RKO (cell line): ENCODE results near the gene DENND4A.
A peak's percentile ranks its signal among the peaks of the same experiment; 100 is the strongest.
"Not testable (repeated sequence)": the region's sequence is repeated elsewhere in the genome, so short reads cannot be mapped to it uniquely, and the experiment has no call there.

Experiments
- DNase-seq: peaks from one replicate; pipeline ENCODE4 v3.0.0-alpha.2; 2016; ENCODE audit warnings: low spot score

DENND4A gene

DNA sequence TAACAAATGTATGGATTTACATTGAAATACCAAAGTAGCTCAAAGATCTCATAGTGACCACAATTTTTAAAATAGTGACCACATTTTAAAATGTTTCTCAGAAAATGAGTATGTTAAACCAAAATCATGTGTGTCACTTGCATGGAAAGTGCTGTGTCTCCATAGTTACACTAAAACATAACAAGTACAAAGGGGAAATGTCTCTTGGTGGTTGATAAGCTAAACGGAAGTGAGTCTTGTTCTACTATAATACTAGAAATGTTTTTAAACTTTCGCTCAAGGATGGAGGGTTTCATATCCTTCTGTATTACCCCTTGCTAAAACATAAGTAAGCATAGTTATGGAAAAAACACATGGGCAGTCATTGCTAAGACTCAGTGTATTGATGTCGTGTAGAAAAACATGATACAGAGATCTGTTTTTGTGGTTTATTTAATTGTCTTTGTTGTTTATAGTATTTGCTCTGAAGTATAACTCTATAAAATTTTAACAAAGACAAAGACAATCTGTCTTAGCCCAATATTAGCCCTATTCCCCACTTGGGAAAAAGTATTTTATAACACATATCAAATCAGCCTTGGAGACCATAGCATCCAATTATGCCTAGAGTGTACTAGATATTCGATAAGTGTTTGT lies 27.0 kb upstream of the DENND4A start:
- no peak for DNase-seq

DNA sequence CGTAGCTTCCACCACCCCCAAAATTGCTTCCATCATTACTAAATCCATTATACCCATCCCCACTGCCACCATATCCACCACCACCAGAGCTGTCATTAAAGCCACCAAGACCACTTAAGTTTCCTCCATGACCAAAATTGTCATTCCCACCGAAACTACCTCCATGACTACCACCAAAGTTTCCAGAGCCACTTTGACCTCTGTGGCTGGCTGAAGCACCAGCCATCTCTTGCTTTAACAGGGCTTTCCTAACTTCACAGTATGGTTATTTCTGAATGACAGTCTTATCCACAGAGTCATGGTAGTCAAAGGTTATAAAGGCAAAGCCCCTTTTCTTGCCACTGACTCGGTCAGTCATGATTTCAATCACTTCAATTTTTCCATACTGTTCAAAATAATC lies 24.3 kb upstream of the DENND4A start:
- no peak for DNase-seq

DNA sequence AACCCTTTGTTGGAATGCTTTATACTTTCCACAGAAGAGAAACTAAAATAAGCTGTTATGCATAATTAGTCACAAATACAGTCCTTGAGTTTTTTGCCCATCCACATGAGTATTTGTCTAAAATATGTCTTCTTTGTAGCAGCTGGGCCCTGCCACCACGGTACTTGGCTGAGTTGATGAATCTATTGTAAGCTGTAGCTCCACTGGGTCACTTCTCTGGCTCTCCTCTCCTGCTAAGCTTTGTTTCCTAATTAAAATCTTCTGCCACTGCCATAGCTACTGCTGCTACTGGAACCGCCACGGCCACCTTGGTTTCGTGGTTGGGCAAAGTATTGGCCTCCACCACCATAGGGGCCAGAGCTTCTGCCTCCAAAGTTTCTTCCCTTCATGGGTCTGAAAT lies 23.9 kb upstream of the DENND4A start:
- not testable (repeated sequence) for DNase-seq

DNA sequence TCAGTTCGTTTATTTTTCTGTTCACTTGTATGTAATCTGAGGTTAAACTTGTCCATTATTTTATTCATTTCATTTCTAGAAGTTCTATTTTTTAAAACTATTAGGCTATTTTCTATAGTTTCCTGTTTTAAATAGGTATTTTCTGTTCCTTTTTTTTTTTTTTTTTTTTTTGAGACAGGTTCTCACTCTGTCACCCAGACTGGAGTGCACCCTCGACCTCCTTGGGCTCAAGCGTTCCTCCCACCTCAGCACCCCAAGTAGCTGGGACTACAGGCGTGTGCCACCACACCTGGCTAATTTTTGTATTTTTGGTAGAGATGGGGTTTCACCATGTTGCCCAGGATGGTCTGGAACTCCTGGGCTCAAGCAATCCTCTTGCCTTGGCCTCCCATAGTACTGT lies 22.2 kb upstream of the DENND4A start:
- not testable (repeated sequence) for DNase-seq

DNA sequence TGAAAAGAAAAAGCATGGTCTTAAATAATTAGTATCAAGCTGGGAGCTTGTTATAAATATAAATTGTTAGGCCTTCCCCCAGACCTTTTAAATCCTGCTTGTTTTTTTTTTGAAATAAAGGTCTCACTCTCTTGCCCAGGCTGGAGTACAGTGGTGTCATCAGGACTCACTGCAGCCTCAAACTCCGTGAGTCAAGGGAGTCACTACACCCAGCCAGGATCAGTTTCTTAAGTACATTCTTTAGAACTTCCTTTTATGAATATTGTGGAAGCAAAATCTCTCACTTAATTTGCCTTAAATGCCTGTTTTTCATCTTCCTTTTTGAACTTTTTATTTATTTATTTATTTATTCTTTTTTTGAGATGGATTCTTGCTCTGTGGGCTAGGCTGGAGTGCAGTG lies 20.8 kb upstream of the DENND4A start:
- no peak for DNase-seq

DNA sequence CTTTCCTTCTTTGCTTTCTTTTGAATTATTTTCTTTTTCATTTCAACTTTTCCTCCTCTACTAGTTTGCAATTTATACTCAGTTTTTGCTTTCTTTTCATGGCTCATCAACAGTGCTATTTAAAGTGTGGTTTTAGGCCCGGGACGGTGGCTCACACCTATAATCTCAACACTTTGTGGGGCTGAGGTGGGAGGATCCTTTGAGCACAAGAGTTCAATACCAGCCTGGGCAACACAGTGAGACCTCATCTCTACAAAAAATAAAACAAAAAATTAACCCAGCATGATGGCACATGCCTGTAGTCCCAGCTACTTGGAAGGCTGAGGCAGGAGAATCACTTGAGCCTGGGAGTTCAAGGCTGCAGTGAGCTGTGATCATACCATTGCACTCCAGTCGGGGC lies 20.4 kb upstream of the DENND4A start:
- no peak for DNase-seq

DNA sequence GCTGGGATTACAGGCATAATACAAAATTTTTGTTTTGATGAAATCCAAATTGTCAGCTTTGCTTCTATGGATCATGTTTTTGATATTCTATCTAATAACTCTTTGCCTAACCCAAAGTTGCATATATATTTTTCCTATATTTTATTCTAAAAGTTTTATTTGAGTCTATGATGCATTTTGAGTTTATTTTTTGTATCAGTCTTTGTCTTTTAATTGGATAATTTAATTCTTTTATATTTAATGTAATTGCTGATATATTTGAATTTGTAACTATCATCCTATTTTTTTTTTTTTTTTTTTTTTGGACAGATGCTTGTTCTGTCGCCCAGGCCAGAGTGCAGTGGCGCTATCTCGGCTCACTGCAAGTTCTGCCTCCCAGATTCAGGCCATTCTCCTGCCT lies 19.7 kb upstream of the DENND4A start:
- no peak for DNase-seq

DNA sequence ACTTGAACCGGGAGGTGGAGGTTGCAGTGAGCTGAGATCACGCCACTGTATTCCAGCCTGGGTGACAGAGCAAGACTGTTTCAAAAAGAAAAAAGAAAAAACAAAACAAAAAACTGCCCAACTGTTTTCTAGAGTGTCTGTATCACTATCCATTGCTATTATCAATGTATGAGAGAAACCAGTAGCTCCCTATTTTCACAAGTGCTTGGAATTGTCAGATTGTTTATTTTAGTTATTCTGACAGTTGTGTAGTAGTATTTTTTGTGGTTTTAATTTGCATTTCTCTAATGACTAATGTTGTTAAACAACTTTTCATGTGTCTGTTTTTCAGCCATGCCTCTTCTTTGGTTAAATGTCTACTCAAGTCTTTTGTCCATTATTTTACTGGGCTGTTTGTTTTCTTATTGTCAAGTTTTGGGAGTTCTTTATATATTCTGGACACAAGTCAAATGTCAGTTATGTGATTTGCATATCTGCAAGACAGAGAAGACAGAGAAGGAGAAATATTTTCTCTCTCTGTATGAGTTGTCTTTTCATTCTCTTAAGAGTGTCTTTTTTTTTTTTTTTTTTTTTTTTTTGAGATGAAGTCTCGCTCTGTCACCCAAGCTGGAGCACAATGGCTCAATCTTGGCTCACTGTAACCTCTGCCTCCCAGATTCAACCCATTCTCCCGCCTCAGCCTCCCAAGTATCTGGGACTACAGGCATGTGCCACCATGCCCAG lies 19.1 kb upstream of the DENND4A start:
- not testable (repeated sequence) for DNase-seq

DNA sequence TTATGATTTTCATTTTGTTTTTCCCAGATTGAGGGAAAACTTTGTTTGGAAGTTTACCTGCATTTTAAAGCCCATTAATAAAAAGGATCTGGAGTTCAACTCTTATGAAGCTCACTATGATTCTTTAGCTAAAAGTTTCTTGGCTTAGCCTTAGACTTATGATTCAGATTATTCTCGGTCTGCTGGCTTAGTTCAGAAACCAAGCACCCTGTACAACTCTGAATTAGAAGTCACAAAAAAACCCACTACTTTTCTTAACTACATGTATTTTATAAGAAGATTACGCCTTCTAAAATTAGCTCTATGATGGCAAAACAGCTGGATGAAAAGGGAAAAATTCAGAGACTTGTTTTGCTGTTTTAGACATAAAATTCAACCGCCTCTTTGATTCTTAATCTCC lies 14.3 kb upstream of the DENND4A start:
- no peak for DNase-seq

DNA sequence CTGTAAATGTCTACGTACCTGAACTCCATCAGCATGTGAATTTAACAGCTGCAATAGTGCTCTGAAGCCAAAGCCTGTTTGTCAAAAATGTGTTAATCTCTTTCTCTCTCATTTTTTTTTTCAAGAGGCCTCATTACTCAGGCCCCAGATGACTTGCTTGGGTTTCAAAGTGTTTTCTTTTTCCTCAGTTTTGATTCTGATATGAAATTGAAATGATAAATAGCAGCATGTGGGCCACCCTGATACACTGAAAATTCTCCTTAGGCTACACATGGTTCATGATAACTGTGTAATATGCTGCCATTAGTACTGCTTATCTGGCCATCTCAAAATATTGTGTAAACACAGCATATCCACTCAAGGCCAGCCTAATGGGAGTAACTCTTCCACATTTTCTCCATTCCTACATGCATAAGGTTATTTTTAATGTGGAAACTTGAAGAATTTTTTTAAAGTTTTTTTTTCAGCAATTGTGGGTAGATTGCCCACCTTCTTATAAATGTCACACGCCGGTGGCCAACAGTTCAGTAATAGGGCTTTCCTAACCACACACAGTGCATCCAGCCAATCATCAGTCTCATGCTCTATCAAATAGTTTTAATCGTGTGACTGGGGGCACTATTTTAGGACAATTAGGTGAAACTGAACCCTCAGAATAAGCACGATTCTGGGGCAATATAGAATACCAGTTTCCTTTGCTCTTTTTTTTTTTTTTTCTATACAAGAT lies 13.1 kb upstream of the DENND4A start:
- DNase-seq: no peak

DNA sequence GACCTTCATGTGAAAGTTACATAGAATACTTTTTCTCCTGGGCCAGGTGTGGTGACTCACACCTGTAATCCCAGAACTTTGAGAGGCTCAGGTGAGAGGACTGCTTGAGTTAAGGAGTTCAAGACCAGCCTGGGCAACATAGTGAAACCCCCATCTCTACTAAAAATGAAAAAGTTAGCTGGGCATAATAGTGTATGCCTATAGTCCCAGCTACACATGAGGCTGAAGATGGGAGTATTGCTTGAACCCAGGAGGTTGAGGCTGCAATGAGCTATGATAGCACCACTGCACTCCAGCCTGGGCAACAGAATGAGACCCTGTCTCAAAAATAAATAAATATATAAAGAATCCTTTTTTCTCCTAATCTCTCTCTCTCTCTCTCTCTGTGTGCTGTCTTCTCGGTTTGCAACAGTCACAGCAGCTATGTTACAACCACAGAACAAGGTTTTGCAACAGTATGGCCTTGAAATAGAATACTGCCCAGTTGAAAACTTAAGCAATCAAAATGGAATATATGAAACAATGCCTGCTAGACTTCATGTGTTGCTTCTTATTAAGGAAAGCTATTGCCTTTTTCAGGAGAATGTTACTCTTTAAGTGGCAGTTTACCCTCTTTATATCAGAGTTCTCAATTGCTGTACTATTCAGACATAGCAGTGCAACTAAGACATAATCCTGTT lies 12.3 kb upstream of the DENND4A start:
- no peak for DNase-seq

DNA sequence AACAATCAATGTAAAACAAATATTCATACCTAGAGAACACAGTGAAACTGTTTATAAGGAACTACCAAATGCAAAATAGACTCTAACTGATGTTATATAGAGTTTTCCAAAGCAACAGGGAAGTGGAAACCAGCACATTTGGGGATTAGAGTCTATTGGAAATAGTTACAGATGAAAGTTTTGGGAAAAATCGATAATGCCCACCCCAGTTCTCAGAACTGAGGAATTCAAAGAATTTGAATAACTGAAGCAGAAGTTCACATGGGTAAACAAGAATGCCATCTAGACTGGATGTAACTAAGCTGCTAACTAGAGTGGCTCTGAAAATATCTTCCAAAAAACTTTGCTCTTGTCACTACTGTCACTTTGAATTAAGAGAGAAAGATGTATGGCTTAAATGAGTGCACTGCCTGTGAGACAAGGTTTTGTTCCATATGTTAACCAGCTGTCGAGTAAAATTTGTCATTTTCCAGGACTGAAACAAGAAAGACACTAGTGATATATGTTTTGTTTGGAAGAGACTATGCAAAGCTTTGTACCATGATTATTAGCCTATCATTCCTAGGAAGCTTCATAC lies 9.2 kb upstream of the DENND4A start:
- DNase-seq: no peak

DNA sequence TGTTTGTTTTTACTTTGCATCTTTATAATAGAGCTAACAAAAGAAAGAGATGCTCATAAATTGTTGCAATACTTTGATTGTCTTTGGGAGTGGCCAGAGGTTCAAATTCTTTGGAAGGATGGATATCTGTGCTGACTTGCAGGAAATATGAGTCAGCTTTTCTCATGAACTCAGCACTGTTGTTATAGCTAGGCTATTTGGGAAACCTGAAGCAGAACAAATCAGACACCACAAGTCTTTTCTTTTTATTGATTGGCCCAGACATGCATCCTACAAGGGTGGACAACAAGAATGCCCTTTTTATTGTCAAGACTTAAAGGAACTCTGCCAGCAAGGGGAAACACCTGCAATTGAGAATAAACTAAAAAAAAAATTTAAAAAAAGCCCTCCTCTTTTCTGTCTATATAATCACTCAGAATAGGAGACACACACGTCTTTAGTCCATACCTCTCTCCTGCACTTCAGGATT lies 4.6 kb upstream of the DENND4A start:
- DNase-seq: peak; percentile 74

DNA sequence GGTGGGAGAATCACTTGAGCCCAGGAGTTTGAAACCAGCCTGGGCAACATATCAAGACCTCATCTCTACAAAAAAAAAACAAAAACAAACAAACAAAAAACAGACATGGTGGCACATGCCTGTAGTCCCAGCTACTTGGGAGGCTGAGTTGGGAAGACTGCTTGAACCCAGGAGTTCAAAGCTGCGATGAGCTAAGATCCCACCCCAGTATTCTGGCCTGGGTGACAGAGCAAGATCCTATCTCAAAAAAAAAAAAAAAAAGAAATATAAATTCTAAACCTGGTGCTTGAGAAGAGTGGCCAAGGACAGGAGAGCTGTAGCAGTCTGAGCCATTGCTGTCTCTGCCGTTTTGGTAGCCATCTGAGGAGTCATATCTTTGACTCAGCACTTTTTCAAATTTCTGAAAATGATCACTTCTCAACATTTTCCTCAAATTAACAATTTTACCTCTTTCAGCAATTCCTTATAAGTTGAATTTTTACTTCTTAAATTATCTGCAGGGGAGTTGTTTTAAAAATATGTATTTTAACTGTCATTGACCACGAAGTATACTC lies 3.6 kb upstream of the DENND4A start:
- DNase-seq: no peak

DNA sequence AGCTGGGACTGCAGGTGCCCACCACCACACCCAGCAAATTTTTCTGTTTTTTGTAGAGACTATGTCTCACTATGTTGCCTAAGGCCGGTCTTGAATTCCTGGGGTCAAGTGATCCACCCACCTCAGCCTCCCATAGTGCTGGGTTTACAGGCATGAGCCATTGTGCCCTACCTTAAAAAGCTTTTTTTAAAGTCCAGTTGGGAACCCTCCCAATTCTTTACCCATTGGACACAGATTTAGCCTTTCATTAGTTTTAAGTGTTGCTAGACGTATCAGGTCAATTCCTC lies 1.7 kb upstream of the DENND4A start:
- no peak for DNase-seq

DNA sequence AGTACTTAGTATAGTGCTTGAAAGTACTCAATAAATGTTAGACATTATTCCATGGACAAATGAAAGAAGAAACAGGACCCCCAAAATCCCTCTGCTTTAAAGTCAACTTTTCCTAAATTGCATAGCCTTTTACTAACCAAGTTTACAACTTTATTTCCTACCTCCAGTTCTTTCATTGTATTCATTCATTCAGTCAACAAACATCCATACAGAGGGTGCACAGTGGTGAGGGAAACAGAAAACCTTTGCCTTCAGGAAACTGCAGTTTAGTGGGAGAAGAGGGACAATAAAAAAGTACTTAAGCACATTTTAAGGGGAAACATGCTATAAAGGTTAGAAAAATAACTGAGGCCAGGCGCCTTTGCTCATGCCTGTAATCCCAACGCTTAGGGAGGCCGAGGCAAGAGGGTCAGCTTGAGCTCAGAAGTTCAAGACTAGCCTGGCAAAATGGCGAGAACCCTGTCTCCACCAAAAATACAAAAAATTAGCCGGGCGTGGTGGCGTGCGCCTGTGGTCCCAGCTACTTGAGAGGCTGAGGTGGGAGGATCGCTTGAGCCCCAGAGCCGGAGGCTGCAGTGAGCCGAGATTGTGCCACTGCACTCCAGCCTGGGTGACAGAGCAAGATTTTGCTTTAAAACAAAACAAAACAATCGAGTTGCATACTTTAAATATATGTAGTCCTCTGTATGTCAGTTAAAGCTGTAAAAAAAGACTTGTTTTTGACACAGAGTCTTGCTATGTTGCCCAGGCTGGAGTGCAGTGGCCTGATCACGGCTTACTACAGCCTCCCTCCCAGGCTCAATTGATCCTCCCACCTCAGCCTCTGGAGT lies 1.1 kb upstream of the DENND4A start:
- DNase-seq: no peak

DNA sequence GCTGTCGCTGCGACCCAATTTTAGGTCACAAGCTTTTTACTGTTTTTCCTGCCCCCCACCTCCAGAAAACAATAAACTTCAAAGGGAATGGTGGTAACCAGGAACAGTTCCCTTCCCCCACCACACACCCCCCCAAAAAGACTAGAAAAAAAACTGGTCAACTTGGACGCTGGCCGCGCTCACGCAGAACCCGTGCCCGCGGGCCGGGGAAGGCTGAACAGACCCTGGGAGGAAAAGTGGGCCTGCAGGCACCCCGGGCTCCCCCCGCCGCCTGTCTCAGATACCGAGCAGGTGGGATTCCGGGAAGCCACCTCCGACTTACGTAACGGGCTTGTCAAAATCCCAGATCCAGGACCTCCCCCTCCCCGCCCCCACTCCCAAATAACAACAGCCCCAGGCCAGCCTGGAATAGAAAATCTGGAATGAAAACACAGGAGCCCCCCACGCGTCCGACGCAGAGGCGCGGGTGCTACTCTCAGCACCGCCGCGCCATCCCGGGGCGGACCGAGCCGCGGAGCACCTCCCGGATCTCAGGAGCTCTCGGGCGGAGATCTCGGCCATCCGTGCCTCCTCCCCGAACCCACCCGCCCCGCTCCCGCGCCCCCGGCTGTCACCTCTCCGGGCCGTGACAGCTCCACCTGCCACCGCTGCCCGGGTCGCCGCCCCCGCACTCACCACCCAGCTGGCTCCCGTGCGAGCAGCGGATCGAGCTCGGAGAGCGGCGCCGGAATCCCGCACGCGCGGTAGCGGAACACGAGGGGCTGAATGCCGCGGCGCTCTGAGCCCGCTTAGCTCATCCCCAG lies 557 bp downstream of the DENND4A start:
- DNase-seq: peak; percentile 56

DNA sequence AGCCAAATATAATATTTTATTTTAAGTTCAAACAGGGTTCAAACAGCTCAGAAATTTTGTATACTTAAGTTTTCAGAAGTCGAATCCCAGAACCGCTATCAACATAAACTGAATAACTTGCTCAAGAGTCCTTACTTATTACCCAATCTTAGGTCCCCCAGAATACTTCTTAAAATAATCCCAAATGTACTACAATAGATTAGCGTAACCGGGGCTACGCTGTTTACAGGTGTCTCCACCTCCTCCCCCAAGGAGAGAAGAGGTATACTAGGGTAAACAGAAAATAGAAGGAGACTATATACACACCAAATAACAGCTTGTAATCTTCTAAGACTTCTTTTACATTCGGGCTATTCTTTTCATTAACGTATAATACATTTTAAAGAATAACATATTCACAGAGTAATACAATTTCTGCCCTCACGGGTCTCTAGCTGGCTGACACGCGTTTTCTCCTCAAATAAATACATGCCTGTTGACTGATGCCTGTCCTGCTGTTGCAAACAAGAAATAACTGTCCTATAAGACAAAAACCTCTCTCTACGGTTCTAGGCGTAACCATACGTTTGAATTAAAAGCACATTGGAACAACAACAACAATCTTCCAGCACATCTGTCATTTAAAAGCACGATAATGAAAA lies 1.3 kb downstream of the DENND4A start:
- peak; percentile 62 for DNase-seq

DNA sequence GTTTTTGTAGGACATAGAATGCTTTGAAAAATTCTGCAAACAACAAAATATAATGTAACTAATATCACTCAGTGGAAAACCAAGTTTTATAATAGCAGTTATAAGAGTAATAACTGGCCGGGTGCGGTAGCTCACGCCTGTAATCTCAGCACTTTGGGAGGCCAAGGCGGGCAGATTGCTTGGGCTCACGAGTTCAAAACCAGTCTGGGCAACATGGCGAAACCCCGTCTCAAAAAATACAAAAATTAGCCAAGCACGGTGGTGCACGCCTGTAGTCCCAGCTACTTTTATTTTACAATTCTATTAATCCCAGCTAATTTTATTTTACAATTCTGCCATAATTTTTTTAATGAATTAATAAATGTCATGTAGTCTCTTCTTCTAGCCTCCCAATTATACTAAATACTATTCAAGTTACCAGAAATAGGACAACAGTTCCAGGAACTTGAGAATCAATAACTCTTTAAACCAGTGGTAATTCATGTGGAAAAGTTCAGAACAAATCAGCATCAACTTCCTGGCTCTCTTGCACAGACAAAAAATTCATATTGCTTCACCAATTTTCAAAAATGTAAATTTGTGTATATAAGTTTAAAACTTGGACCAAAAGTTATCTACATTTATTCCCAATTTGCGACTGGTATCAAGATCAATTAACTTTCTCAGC lies 2.2 kb downstream of the DENND4A start:
- DNase-seq: no peak
